DND-41 (cell line): Measurements from ENCODE around the gene NACC2.

Experiments
- CTCF ChIP-seq: IDR thresholded peaks from 2 replicates; pipeline ENCODE4 v1.5.1; 2012; ENCODE audit warnings: borderline replicate concordance, low read length, moderate library complexity, mild to moderate bottlenecking; ENCODE audit not compliant: poor library complexity, severe bottlenecking; ENCODE audit errors: extremely low read depth
- EZH2 ChIP-seq: IDR thresholded peaks from 3 replicates; pipeline ENCODE4 v1.6.1; 2012; ENCODE audit warnings: borderline replicate concordance, low read depth, mild to moderate bottlenecking, moderate library complexity, low read length, inconsistent platforms; ENCODE audit not compliant: severe bottlenecking

GRCh38 chr9:136047076-136047774 is 47.9 kb downstream of the NACC2 start:
- TF ChIP-seq CTCF, result no peak
- TF ChIP-seq EZH2, result no peak
